ENCODE data around the gene C7orf33.
"Not testable (repeated sequence)": the region's sequence is repeated elsewhere in the genome, so short reads cannot be mapped to it uniquely, and the experiment has no call there.

The C7orf33 gene

GRCh38 chr7:148580446-148580845, 10.1 kb upstream of the C7orf33 start:
- no peak for DNase-seq (ENCODE audit: low spot score)

GRCh38 chr7:148581624-148582023, 8.9 kb upstream of the C7orf33 start:
- DNase-seq (ENCODE audit: low spot score) = no peak

GRCh38 chr7:148584154-148584827, 6.3 kb upstream of the C7orf33 start:
- no peak for DNase-seq (ENCODE audit: low spot score)

GRCh38 chr7:148585399-148585798, 5.2 kb upstream of the C7orf33 start:
- no peak for DNase-seq (ENCODE audit: low spot score)

GRCh38 chr7:148587076-148587475, 3.5 kb upstream of the C7orf33 start:
- no peak for DNase-seq (ENCODE audit: low spot score)

- no peak for DNase-seq (ENCODE audit: low spot score)
Observed at GRCh38 chr7:148588168-148588567, 2.4 kb upstream of the C7orf33 start.

- no peak for DNase-seq (ENCODE audit: low spot score)
Observed at GRCh38 chr7:148588670-148589131, 1.9 kb upstream of the C7orf33 start.

- DNase-seq (ENCODE audit: low spot score) = no peak
Observed at GRCh38 chr7:148589640-148590039, 926 bp upstream of the C7orf33 start.

- DNase-seq (ENCODE audit: low spot score) = not testable (repeated sequence)
Observed at GRCh38 chr7:148596354-148596753, 5.8 kb downstream of the C7orf33 start.

- DNase-seq (ENCODE audit: low spot score) = no peak
Observed at GRCh38 chr7:148598351-148598750, 7.8 kb downstream of the C7orf33 start.

GRCh38 chr7:148605350-148605749, 14.8 kb downstream of the C7orf33 start:
- DNase-seq (ENCODE audit: low spot score) = no peak

GRCh38 chr7:148607151-148607661, 16.6 kb downstream of the C7orf33 start:
- no peak for DNase-seq (ENCODE audit: low spot score)

GRCh38 chr7:148609045-148609725, 18.6 kb downstream of the C7orf33 start:
- DNase-seq (ENCODE audit: low spot score) = no peak

- no peak for DNase-seq (ENCODE audit: low spot score)
Observed at GRCh38 chr7:148611692-148612091, 21.1 kb downstream of the C7orf33 start.

GRCh38 chr7:148615085-148615730, 24.6 kb downstream of the C7orf33 start:
- DNase-seq (ENCODE audit: low spot score) = no peak

- DNase-seq (ENCODE audit: low spot score) = no peak
Observed at GRCh38 chr7:148620749-148621359, 30.3 kb downstream of the C7orf33 start.

GRCh38 chr7:148621563-148621962, 31.0 kb downstream of the C7orf33 start:
- no peak for DNase-seq (ENCODE audit: low spot score)

GRCh38 chr7:148622887-148623585, 32.5 kb downstream of the C7orf33 start:
- no peak for DNase-seq (ENCODE audit: low spot score)

- no peak for DNase-seq (ENCODE audit: low spot score)
Observed at GRCh38 chr7:148623586-148624282, 33.2 kb downstream of the C7orf33 start.

- no peak for DNase-seq (ENCODE audit: low spot score)
Observed at GRCh38 chr7:148624735-148625134, 34.2 kb downstream of the C7orf33 start.

- DNase-seq (ENCODE audit: low spot score) = no peak
Observed at GRCh38 chr7:148625342-148625741, 34.8 kb downstream of the C7orf33 start.
